ENCODE measurements around the gene AFF1. TPM values are rescaled to one million over a fixed set of nuclear protein-coding genes. Genes with fewer than 3 reads are reported as not detected.

AFF1 gene
- total and polyA plus RNA-seq, 5 donors, result 63.4 to 86.6 (median 83.1) TPM

DNA sequence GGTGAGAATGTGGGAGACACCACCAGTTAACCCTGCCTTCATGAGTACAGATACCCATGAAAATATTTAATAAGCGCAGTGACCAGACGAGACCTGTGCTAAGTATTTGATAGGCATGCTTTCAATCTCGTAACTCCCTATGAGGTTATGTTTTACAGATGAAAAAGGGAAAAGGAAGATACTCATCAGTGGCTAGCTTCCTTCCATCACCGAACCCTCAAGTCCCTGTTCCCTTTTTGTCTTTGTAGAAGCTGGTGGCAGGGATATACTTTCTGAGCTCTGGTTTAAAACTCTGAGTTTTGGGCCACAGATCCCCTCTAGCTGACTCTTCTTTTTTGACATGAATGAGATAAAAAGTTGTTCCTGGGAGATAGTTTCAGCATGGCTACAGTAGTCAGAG, 26.3 kb downstream of the AFF1 start:
- intact Hi-C loops (cut with DNase I), result no loop called here
- H3K4me1 ChIP-seq (ENCODE audit: control insufficient read depth, insufficient read depth, low read length), result peaks cover 10% of the 10 kb centered on the region
- WGBS, result 64% methylated on average over 4 of the region's 4 CpGs
- no peaks in the 10 kb centered on the region for H3K9me3 ChIP-seq (ENCODE audit: control insufficient read depth, low read length)
- peak overlapping the region; percentile 63 for H3K27ac ChIP-seq (ENCODE audit: low read length)
- DNase-seq (no peak), ATAC-seq (peak in 1 of 2 donors; percentile 22)
- H3K4me3 ChIP-seq (ENCODE audit: low read length), result no peak overlapping the region
- H3K27me3 ChIP-seq (ENCODE audit: control insufficient read depth, insufficient read depth), result no peaks in the 10 kb centered on the region

DNA sequence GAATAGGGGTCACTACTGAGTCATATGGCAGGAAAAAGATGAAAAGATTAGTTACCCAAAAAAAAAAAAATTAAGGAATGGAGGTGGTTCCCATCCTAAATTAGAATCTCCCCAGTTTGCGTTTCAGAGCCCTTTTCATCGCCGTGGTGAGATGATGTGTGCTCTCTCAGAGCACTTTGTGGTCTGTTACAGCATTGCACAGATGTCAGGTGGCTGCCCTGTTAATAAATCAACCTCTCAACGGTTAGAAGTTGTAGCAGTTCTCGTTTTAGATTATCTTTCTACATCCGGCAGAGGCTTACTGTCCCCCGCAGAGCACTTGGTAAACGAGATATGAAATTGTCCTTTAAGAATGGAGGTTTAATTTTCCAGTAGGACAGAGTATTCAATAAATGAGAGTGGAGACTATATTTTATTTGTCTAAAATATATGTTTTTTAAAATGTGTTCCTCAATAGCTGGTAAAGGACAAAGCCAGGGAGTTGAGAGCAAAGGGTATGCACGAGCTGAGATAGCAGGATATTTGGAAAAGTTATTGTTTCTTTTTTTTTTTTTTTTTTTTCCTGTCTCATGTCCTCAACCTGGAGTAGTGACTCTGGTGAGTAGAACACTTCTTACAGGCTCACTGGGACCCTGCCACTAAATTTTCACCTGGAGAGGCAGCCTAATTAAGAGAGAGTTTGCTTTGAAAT, 26.9 kb downstream of the AFF1 start:
- intact Hi-C loops (cut with DNase I), result no loop called here
- 44% methylated on average over 9 of the region's 9 CpGs for WGBS
- no peaks in the 10 kb centered on the region for H3K9me3 ChIP-seq (ENCODE audit: control insufficient read depth, low read length)
- ATAC-seq, result peak; percentile 44 to 78
- no peaks in the 10 kb centered on the region for H3K27me3 ChIP-seq (ENCODE audit: control insufficient read depth, insufficient read depth)
- no peak overlapping the region for H3K4me3 ChIP-seq (ENCODE audit: low read length)
- peaks cover 11% of the 10 kb centered on the region for H3K4me1 ChIP-seq (ENCODE audit: control insufficient read depth, insufficient read depth, low read length)
- no peak overlapping the region for H3K27ac ChIP-seq (ENCODE audit: low read length)
- DNase-seq, result no peak

DNA sequence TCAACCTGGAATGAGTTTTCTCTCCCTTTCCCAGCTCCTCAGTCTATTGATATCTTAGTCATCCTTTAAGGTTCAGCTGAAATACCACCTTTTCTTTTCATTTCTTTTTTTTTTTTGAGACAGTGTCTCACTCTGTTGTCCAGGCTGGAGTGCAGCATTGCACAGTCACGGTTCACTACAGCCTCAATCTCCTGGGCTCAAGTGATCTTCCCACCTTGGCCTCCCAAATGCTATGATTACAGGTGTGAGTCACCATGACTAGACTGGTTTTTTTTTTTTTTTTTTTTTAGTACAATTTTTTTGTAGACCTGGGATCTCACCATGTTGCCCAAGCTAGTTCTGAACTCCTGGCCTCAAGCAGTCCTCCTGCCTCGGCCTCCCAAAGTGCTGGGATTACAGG, 28.9 kb downstream of the AFF1 start:
- 97% methylated on average over 2 of the region's 2 CpGs for WGBS
- H3K27ac ChIP-seq (ENCODE audit: low read length), result no peak overlapping the region
- peaks cover 13% of the 10 kb centered on the region for H3K4me1 ChIP-seq (ENCODE audit: control insufficient read depth, insufficient read depth, low read length)
- DNase-seq, result no peak
- no peaks in the 10 kb centered on the region for H3K27me3 ChIP-seq (ENCODE audit: control insufficient read depth, insufficient read depth)
- no peak for ATAC-seq
- H3K9me3 ChIP-seq (ENCODE audit: control insufficient read depth, low read length), result no peaks in the 10 kb centered on the region
- no peak overlapping the region for H3K4me3 ChIP-seq (ENCODE audit: low read length)
- intact Hi-C loops (cut with DNase I), result no loop called here

DNA sequence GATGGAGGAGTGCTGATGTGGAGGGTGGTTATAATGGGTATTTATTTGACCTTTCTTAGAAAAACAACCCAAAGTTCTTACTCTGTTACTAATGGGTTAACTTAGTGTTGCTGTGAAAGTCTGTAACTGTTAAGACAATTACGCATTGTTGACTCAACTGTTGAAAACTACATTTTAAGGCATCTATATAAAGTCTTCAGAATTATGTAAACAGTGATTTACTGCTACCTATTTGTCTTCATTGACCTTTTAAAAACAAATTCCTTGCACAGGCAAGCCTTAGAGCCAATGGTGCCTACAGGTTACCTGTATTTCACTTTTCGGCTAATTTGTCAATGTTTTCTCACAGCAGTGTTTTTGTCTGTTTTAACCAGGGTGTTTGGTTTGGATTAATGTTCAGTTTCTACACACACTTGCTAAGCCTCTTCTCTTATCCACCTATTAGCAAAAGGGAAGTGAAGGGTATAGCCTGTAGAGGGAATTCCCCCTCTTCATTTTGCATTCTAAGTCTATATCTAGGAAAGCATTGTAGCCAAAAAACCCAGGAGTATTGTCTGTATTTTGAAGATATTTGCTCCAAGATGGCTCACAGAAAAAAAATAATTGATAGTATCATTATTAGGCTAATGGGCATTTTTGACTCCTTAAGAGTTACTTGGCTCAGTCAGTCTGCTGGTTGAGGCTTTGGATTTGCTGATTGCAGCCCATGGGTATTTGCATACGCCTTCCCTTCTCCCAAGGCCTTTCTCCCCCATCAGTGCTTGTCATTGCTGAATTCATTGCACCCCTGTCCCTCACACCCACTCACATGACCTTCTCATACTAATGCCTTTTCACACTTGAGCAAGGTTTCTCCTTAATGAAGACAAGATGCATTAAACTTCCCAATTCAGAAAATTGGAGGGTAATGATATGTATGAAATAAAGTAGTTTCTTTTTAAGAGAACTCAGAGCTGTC, 30.5 kb downstream of the AFF1 start:
- intact Hi-C loops (cut with DNase I), result no loop called here
- ATAC-seq, result no peak
- Histone ChIP-seq H3K9me3 (ENCODE audit: control insufficient read depth, low read length) (no peaks in the 10 kb centered on the region), H3K27me3 (ENCODE audit: control insufficient read depth, insufficient read depth) (no peaks in the 10 kb centered on the region), H3K4me3 (ENCODE audit: low read length) (no peak overlapping the region), H3K4me1 (ENCODE audit: control insufficient read depth, insufficient read depth, low read length) (peaks cover 7% of the 10 kb centered on the region), H3K27ac (ENCODE audit: low read length) (no peak overlapping the region)
- no peak for DNase-seq
- 94% methylated on average over 3 of the region's 3 CpGs for WGBS

DNA sequence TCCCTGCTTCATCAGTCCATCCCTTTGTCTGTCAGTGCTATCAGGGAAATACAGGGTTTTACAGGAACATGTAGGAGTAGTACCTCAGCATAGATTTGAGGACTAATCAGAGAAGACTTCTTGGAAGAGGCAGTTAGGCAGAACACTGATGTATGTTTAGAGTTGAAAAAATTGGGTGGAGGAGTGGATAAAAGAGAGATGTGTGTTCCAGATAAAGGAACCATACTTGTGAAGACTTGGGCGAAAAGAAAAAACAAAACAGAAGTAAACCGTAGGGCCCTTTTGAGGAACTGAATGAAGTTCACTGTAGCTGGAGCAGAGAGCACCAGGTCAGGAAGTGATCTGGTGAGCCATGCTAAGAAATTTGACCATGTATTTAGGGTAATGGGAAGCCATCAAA, 32.3 kb downstream of the AFF1 start:
- no peak for ATAC-seq
- H3K27ac ChIP-seq (ENCODE audit: low read length), result no peak overlapping the region

DNA sequence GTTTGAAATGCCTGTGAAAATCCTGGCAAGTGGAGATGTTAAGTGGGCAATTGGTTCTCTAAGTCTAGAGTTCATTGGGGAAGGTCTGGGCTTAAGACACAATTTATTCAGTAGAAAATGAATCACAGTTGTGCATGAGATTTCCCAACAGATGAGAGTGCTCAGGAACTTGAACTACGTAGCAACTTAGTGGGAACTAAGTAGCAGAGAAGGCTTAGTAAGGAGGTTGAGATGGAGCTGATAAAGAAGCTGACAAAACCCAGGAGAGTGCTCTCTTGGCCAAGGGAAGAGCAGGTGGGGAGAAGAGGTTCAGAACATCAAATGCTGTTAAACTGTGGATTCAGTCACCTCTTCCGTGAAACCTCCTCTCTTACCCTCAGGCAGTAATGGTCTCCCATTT, 33.0 kb downstream of the AFF1 start:
- no peak for DNase-seq
- no peak for ATAC-seq
- Histone ChIP-seq H3K4me3 (ENCODE audit: low read length) (no peak overlapping the region), H3K9me3 (ENCODE audit: control insufficient read depth, low read length) (no peaks in the 10 kb centered on the region), H3K27me3 (ENCODE audit: control insufficient read depth, insufficient read depth) (no peaks in the 10 kb centered on the region), H3K27ac (ENCODE audit: low read length) (no peak overlapping the region), H3K4me1 (ENCODE audit: control insufficient read depth, insufficient read depth, low read length) (peaks cover 7% of the 10 kb centered on the region)
- intact Hi-C loops (cut with DNase I), result no loop called here
- WGBS, result 92% methylated on average over 2 of the region's 2 CpGs

More for the DNA sequence above, 32.3 kb downstream of the AFF1 start:
- no peak for DNase-seq
- intact Hi-C loops (cut with DNase I), result no loop called here
- H3K9me3 ChIP-seq (ENCODE audit: control insufficient read depth, low read length), result no peaks in the 10 kb centered on the region
- H3K4me3 ChIP-seq (ENCODE audit: low read length), result no peak overlapping the region
- peaks cover 7% of the 10 kb centered on the region for H3K4me1 ChIP-seq (ENCODE audit: control insufficient read depth, insufficient read depth, low read length)
- H3K27me3 ChIP-seq (ENCODE audit: control insufficient read depth, insufficient read depth), result no peaks in the 10 kb centered on the region
- WGBS, result 91% methylated on average over 2 of the region's 2 CpGs

DNA sequence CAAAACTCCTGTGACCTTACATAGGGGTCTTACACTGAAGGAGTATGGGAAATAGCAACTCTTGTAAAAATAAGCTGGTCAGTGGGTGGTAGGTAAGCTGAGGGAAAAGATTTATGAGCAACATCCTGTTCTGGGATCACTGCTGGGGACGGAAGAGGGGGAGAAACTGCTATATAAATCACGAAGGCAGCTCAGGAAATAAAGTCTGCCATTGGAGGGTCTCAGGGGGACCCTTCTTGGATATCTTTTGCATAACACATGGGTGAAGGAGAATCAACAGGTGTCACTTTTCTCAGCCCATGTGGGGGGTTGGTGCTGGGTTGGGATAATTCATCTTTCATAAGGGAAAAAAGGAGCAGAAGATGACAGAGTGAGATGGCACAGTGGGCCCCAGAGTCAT, 33.7 kb downstream of the AFF1 start:
- no peaks in the 10 kb centered on the region for H3K27me3 ChIP-seq (ENCODE audit: control insufficient read depth, insufficient read depth)
- peaks cover 10% of the 10 kb centered on the region for H3K4me1 ChIP-seq (ENCODE audit: control insufficient read depth, insufficient read depth, low read length)
- no peaks in the 10 kb centered on the region for H3K9me3 ChIP-seq (ENCODE audit: control insufficient read depth, low read length)
- H3K27ac ChIP-seq (ENCODE audit: low read length), result no peak overlapping the region
- H3K4me3 ChIP-seq (ENCODE audit: low read length), result no peak overlapping the region
- 66% methylated on average over 2 of the region's 2 CpGs for WGBS
- intact Hi-C loops (cut with DNase I), result no loop called here
- DNase-seq, result no peak
- ATAC-seq, result no peak

DNA sequence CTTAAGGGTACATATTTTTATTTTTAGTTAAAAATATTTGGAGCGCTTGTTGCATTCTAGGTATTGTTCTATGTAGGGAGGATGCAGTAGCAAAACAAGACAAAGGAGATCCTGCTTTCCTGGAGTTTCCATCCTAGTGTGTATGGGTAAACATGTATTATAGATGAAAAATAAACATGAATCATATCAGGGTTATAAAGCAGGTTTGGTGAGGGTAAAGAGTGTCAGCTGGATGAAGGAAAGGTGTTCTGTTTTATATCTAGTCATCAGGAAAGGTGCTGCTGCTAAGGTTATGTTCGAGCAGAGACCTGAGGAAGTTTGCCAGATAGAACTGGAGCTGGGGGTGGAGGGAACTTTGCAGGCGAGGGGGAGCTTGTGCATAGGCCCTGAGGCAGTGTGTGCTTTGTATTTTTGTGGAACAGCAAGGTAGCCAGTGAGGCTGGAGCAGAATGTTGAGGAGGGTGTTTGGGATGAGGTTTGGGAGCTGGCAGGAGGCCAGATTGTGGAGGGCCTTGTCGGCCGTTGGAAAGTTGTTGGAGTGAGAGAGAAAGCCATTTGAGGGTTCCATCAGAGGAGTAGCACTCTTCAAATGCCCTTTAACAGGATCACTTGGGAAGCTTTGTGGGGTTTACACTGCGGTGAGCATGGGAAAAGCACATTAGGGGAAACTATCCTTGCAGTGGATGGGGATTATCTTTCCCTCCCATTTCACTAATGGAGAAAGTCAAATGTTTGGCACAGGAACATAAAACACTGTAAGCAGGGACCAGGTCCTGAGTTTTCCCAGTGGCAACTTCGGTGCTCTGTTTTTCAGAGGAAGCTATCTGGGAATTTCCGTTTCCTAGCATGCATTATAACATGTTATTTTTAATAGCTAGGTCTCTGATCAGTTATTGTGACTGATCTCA, 35.9 kb downstream of the AFF1 start:
- Histone ChIP-seq H3K4me3 (ENCODE audit: low read length) (no peak overlapping the region), H3K9me3 (ENCODE audit: control insufficient read depth, low read length) (no peaks in the 10 kb centered on the region), H3K27ac (ENCODE audit: low read length) (peak overlapping the region; percentile 21), H3K27me3 (ENCODE audit: control insufficient read depth, insufficient read depth) (no peaks in the 10 kb centered on the region), H3K4me1 (ENCODE audit: control insufficient read depth, insufficient read depth, low read length) (peaks cover 10% of the 10 kb centered on the region)
- DNase-seq (no peak), ATAC-seq (no peak)
- intact Hi-C loops (cut with DNase I), result no loop called here
- 50% methylated on average over 8 of the region's 8 CpGs for WGBS

DNA sequence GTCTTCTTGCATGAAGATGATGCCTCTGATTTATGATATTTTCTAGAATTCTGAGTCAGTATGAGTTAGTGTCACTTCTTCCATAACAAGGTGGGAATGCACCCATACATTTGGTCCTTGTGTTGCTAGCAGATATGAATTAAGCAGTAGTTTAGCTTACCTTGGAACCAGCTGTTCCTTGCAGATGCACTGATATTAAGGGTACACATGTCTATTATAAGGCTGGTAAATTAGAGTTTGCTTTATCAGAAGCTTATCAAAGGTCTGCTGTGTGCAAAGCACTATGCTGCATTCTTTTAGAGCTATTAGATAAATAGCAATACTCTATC, 36.5 kb downstream of the AFF1 start:
- intact Hi-C loops (cut with DNase I), result no loop called here
- Histone ChIP-seq H3K27ac (ENCODE audit: low read length) (no peak overlapping the region), H3K4me1 (ENCODE audit: control insufficient read depth, insufficient read depth, low read length) (peaks cover 10% of the 10 kb centered on the region), H3K4me3 (ENCODE audit: low read length) (no peak overlapping the region), H3K27me3 (ENCODE audit: control insufficient read depth, insufficient read depth) (no peaks in the 10 kb centered on the region), H3K9me3 (ENCODE audit: control insufficient read depth, low read length) (no peaks in the 10 kb centered on the region)
- no peak for DNase-seq
- no peak for ATAC-seq

DNA sequence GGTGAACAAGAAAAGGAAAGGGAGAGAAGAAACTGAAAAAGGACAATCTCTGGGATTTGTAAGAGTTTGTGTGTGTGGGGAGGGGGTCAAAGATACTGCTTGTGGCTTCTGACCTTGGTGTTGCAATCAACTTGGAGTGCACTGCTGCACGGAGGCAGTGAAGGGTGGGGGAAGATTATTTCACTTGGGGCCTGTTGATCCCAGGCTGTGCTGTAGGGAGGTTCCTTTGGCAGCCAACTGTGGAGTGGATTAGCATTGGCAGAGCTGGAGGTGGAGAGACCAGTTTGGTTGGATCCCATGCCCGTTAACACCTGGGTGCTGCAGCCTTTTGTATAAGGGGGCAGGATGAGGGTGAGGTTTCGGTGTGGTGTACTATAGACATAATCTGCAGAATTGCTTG, 38.2 kb downstream of the AFF1 start:
- Histone ChIP-seq H3K4me1 (ENCODE audit: control insufficient read depth, insufficient read depth, low read length) (peaks cover 8% of the 10 kb centered on the region), H3K27ac (ENCODE audit: low read length) (no peak overlapping the region), H3K9me3 (ENCODE audit: control insufficient read depth, low read length) (no peaks in the 10 kb centered on the region), H3K27me3 (ENCODE audit: control insufficient read depth, insufficient read depth) (no peaks in the 10 kb centered on the region), H3K4me3 (ENCODE audit: low read length) (no peak overlapping the region)
- DNase-seq, result peak in 1 of 3 donors; percentile 45
- ATAC-seq, result peak; percentile 58 to 88
- intact Hi-C loops (cut with DNase I), result no loop called here
- WGBS, result 63% methylated on average over 3 of the region's 3 CpGs

DNA sequence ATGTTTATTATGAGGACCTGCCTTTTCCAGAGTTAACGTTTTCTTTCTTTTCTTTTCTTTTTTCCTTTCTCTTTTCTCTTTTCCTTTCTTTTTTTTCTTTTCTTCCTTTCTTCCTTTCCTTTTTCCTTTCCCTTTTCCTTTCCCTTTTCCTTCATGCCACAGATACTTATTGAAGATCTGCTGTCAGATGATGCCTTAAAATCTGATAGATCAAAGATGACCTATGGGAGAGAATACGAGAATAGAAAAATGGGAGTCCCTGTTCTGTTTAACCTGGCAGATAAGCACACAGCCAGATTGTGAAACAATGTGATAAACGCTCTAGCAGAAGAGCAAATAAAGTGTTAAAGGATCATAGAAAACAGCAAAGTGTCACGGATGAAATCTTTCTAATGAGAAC, 38.9 kb downstream of the AFF1 start:
- DNase-seq (no peak), ATAC-seq (no peak)
- no peak overlapping the region for H3K27ac ChIP-seq (ENCODE audit: low read length)
- no peak overlapping the region for H3K4me3 ChIP-seq (ENCODE audit: low read length)
- no peaks in the 10 kb centered on the region for H3K27me3 ChIP-seq (ENCODE audit: control insufficient read depth, insufficient read depth)
- WGBS, result 69% methylated on average over 4 of the region's 4 CpGs
- no peaks in the 10 kb centered on the region for H3K9me3 ChIP-seq (ENCODE audit: control insufficient read depth, low read length)
- peaks cover 8% of the 10 kb centered on the region for H3K4me1 ChIP-seq (ENCODE audit: control insufficient read depth, insufficient read depth, low read length)
- intact Hi-C loops (cut with DNase I), result no loop called here

Data from right cardiac atrium (tissue), 5 donors.